Measurements from ENCODE around the gene DNAJB1.
"Not testable (repeated sequence)": the region's sequence is repeated elsewhere in the genome, so short reads cannot be mapped to it uniquely, and the experiment has no call there.

Gene DNAJB1

GRCh38 chr19:14519860-14520407 is 1.7 kb upstream of the DNAJB1 start:
- DNase-seq, result no peak

- DNase-seq, result no peak
Measured at GRCh38 chr19:14519245-14519859, 1.2 kb upstream of the DNAJB1 start.

- DNase-seq, result no peak
Measured at GRCh38 chr19:14517446-14517839, 754 bp downstream of the DNAJB1 start.

GRCh38 chr19:14516746-14517438 is 1.3 kb downstream of the DNAJB1 start:
- DNase-seq, result no peak

- DNase-seq, result no peak
Measured at GRCh38 chr19:14516048-14516534, 2.1 kb downstream of the DNAJB1 start.

- DNase-seq, result no peak
Measured at GRCh38 chr19:14515501-14516047, 2.6 kb downstream of the DNAJB1 start.

- DNase-seq, result peak; percentile 63
Measured at GRCh38 chr19:14514215-14514863, 3.9 kb downstream of the DNAJB1 start.

- DNase-seq, result no peak
Measured at GRCh38 chr19:14512406-14512961, 5.7 kb downstream of the DNAJB1 start.

GRCh38 chr19:14511229-14511593 is 7.0 kb downstream of the DNAJB1 start:
- DNase-seq, result no peak

GRCh38 chr19:14510311-14511228 is 7.6 kb downstream of the DNAJB1 start:
- no peak for DNase-seq

GRCh38 chr19:14507704-14508542 is 10.3 kb downstream of the DNAJB1 start:
- DNase-seq, result no peak

GRCh38 chr19:14505488-14506239 is 12.5 kb downstream of the DNAJB1 start:
- no peak for DNase-seq

GRCh38 chr19:14504575-14504974 is 13.6 kb downstream of the DNAJB1 start:
- not testable (repeated sequence) for DNase-seq

GRCh38 chr19:14503285-14503684 is 14.9 kb downstream of the DNAJB1 start:
- DNase-seq, result no peak

- no peak for DNase-seq
Measured at GRCh38 chr19:14502334-14503092, 15.7 kb downstream of the DNAJB1 start.

- DNase-seq, result no peak
Measured at GRCh38 chr19:14497228-14497921, 20.8 kb downstream of the DNAJB1 start.

- DNase-seq, result no peak
Measured at GRCh38 chr19:14496834-14497227, 21.4 kb downstream of the DNAJB1 start.

GRCh38 chr19:14496029-14496833 is 22.0 kb downstream of the DNAJB1 start, which contains the start of gene GIPC1:
Gene GIPC1, minus strand, starts transcription at chr19:14496127. Its CDS starts 13,151 bp downstream, at chr19:14482976.
- peak; percentile 98 for DNase-seq

Data from DMS79 (cell line).